Measurements from ENCODE around the gene WASF2.

The WASF2 gene

GRCh38 chr1:27364696-27365371 lies 125.1 kb downstream of the WASF2 start:
- Histone ChIP-seq H3K4me2 (ENCODE audit: insufficient read depth, low read length) (peak overlapping the region; percentile 82), H3K9ac (ENCODE audit: low read depth, low read length) (peak overlapping the region; percentile 10; the same call in 1 of the 2 replicates), H4K20me1 (ENCODE audit: insufficient read depth, low read length) (no peaks in the 10 kb centered on the region), H3K79me2 (ENCODE audit: insufficient read depth, low read length) (no peaks in the 10 kb centered on the region), H3K4me1 (ENCODE audit: insufficient read depth, low read length) (peaks cover 27% of the 10 kb centered on the region), H2AFZ (ENCODE audit: low read depth, low read length) (peak overlapping the region; percentile 48; the same call in 1 of the 2 replicates), H3K4me3 (ENCODE audit: low read depth in 1 of 2, low read length in 2 of 2) (peak overlapping the region in 1 of 2 experiments; percentile 58; a peak in 2 of 4 replicates), H3K27ac (ENCODE audit: low read length) (no peak overlapping the region), H3K9me3 (ENCODE audit: insufficient read depth, low read length, severe bottlenecking) (no peaks in the 10 kb centered on the region), H3K36me3 (ENCODE audit: insufficient read depth, low read length) (no peaks in the 10 kb centered on the region), H3K27me3 (ENCODE audit: insufficient read depth, low read length, poor library complexity) (peaks cover 28% of the 10 kb centered on the region)
- no peak for DNase-seq
- ATAC-seq (ENCODE audit: insufficient read depth, low read depth): no peak
- TF ChIP-seq CTCF (IDR thresholded peaks at IDR 0.05; ENCODE audit: borderline replicate concordance, extremely low read depth, low read length, poor library complexity, severe bottlenecking) (no peak), EZH2 (IDR thresholded peaks at IDR 0.05; ENCODE audit: borderline replicate concordance, low read depth, low read length, severe bottlenecking) (no peak)

GRCh38 chr1:27363766-27364695 lies 125.9 kb downstream of the WASF2 start:
- no peaks in the 10 kb centered on the region for H3K36me3 ChIP-seq (ENCODE audit: insufficient read depth, low read length)
- no peak overlapping the region for H3K27ac ChIP-seq (ENCODE audit: low read length)
- H3K9me3 ChIP-seq (ENCODE audit: insufficient read depth, low read length, severe bottlenecking): no peaks in the 10 kb centered on the region
- ATAC-seq (ENCODE audit: insufficient read depth, low read depth) (no peak), DNase-seq (no peak)
- peaks cover 27% of the 10 kb centered on the region for H3K4me1 ChIP-seq (ENCODE audit: insufficient read depth, low read length)
- H3K9ac ChIP-seq (ENCODE audit: low read depth, low read length): no peak overlapping the region
- no peak for TF ChIP-seq CTCF (IDR thresholded peaks at IDR 0.05; ENCODE audit: borderline replicate concordance, extremely low read depth, low read length, poor library complexity, severe bottlenecking)
- TF ChIP-seq EZH2 (IDR thresholded peaks at IDR 0.05; ENCODE audit: borderline replicate concordance, low read depth, low read length, severe bottlenecking): no peak
- H4K20me1 ChIP-seq (ENCODE audit: insufficient read depth, low read length): no peaks in the 10 kb centered on the region
- H2AFZ ChIP-seq (ENCODE audit: low read depth, low read length): no peak overlapping the region
- H3K27me3 ChIP-seq (ENCODE audit: insufficient read depth, low read length, poor library complexity): peaks cover 25% of the 10 kb centered on the region
- H3K79me2 ChIP-seq (ENCODE audit: insufficient read depth, low read length): no peaks in the 10 kb centered on the region
- no peak overlapping the region for H3K4me2 ChIP-seq (ENCODE audit: insufficient read depth, low read length)
- H3K4me3 ChIP-seq (ENCODE audit: low read depth in 1 of 2, low read length in 2 of 2): no peak overlapping the region

GRCh38 chr1:27361553-27361952 lies 128.4 kb downstream of the WASF2 start:
- DNase-seq (no peak), ATAC-seq (ENCODE audit: insufficient read depth, low read depth) (no peak)
- Histone ChIP-seq H3K4me2 (ENCODE audit: insufficient read depth, low read length) (no peak overlapping the region), H3K9me3 (ENCODE audit: insufficient read depth, low read length, severe bottlenecking) (no peaks in the 10 kb centered on the region), H3K36me3 (ENCODE audit: insufficient read depth, low read length) (no peaks in the 10 kb centered on the region), H3K4me3 (ENCODE audit: low read depth in 1 of 2, low read length in 2 of 2) (no peak overlapping the region), H3K27ac (ENCODE audit: low read length) (no peak overlapping the region), H3K9ac (ENCODE audit: low read depth, low read length) (no peak overlapping the region), H3K4me1 (ENCODE audit: insufficient read depth, low read length) (peaks cover 34% of the 10 kb centered on the region), H3K27me3 (ENCODE audit: insufficient read depth, low read length, poor library complexity) (peaks cover 10% of the 10 kb centered on the region), H3K79me2 (ENCODE audit: insufficient read depth, low read length) (no peaks in the 10 kb centered on the region), H2AFZ (ENCODE audit: low read depth, low read length) (no peak overlapping the region), H4K20me1 (ENCODE audit: insufficient read depth, low read length) (no peaks in the 10 kb centered on the region)
- no peak for TF ChIP-seq EZH2 (IDR thresholded peaks at IDR 0.05; ENCODE audit: borderline replicate concordance, low read depth, low read length, severe bottlenecking)
- TF ChIP-seq CTCF (IDR thresholded peaks at IDR 0.05; ENCODE audit: borderline replicate concordance, extremely low read depth, low read length, poor library complexity, severe bottlenecking): no peak

Data from DND-41 (cell line).